Measurements from ENCODE around the gene CXCL5.

DNA sequence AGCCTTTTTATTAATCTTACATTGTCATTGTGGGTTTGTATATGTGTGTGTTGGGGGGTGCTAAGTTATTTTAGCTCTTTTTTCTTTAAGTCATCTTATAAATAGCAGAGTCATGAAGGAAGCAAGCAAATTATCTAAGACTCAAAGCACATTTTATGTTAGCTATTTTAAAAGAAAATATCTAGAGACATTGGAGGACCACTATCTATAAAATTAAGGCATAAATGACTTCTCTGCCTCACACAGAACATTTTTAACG lies 6.8 kb downstream of the CXCL5 start:
- TF ChIP-seq, protein P1, sequence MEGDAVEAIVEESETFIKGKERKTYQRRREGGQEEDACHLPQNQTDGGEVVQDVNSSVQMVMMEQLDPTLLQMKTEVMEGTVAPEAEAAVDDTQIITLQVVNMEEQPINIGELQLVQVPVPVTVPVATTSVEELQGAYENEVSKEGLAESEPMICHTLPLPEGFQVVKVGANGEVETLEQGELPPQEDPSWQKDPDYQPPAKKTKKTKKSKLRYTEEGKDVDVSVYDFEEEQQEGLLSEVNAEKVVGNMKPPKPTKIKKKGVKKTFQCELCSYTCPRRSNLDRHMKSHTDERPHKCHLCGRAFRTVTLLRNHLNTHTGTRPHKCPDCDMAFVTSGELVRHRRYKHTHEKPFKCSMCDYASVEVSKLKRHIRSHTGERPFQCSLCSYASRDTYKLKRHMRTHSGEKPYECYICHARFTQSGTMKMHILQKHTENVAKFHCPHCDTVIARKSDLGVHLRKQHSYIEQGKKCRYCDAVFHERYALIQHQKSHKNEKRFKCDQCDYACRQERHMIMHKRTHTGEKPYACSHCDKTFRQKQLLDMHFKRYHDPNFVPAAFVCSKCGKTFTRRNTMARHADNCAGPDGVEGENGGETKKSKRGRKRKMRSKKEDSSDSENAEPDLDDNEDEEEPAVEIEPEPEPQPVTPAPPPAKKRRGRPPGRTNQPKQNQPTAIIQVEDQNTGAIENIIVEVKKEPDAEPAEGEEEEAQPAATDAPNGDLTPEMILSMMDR (IDR thresholded peaks at IDR 0.05; ENCODE audit: insufficient read depth, low read depth, low read length) = no peak
- TF ChIP-seq EZH2 (IDR thresholded peaks at IDR 0.05; ENCODE audit: insufficient read depth, low read length) = no peak
